ENCODE results near the gene OR5AL1. TPM values are rescaled to one million over a fixed set of nuclear protein-coding genes. Genes with fewer than 3 reads are reported as not detected.
A peak's percentile ranks its signal among the peaks of the same experiment; 100 is the strongest.
"Not testable (repeated sequence)": the region's sequence is repeated elsewhere in the genome, so short reads cannot be mapped to it uniquely, and the experiment has no call there.

OR5AL1 gene
- total RNA-seq (not detected), polyA plus RNA-seq (not detected)

DNA sequence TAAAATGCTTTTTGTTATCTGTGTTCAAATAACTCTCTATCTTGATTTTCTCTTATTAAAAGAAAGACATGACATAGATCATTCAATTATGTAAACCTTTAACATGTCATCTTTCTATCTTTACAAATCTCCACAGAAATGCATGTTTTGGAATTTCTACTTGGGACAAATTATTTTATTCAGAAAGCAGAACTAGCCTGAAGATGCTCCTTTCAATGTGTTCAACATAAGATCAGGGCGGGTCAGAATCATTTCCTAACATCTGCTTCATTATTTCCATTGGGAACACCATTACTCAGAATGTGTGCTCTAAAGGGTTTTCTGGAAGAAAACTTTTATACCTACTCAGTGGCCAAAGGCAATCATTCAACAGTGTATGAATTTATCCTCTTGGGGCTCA is at the start of gene OR5AL1:
Gene OR5AL1, plus strand, starts transcription at position 301 of the 400 bp plus-strand sequence.
- H3K27me3 Mint-ChIP-seq: no peaks in the 10 kb centered on the region
- POLR2A ChIA-PET (ENCODE audit: partially characterized antibody): no interaction called here

DNA sequence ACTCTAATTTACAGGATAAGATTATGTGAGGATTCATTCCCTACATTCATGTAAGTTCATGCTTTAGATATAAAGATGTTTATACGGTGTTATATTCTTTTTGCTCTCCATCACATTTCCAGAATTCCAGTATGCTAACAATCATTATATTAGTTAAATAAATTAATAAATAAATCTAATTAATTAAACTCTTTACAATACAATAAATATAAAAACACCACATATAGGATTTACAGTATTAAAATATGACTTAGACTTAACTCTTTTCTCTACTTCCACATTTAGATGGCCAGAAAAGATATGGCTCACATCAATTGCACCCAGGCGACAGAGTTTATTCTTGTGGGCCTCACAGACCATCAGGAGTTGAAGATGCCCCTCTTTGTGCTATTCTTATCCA is 37.2 kb upstream of the OR5AL1 start, which contains the start of gene OR8U1:
Gene OR8U1, plus strand, starts transcription at position 301 of the 400 bp plus-strand sequence. Its CDS starts 0 bp downstream, at position 301.
- Mint-ChIP-seq H3K27ac (no peak within 1 kb of the TSS), H3K27me3 (no peaks in the 10 kb centered on the region)
- POLR2A ChIA-PET (ENCODE audit: partially characterized antibody): no interaction called here

More for the DNA sequence above, at the start of gene OR5AL1:
- H3K27me3 ChIP-seq (ENCODE audit: insufficient read depth, low read length): no peaks in the 10 kb centered on the region
- Mint-ChIP-seq H3K36me3 (no peaks in the 10 kb centered on the region), H3K4me3 (no peak within 1 kb of the TSS), H3K27ac (no peak within 1 kb of the TSS), H3K9me3 (peaks cover 2 to 29% (median 10%) of the 10 kb centered on the region in 8 donors), H3K4me1 (no peaks in the 10 kb centered on the region)
- H3K27ac ChIP-seq (ENCODE audit: low read depth, low read length): no peak within 1 kb of the TSS
- no peak within 1 kb of the TSS for H3K4me3 ChIP-seq (ENCODE audit: low read length in 2 of 2)
- H3K9me3 ChIP-seq (ENCODE audit: control insufficient read depth in 1 of 2, low read length in 2 of 2): no peaks in the 10 kb centered on the region
- no peaks in the 10 kb centered on the region for H3K4me1 ChIP-seq (ENCODE audit: insufficient read depth, low read length)
- CTCF ChIA-PET (ENCODE audit: partially characterized antibody): no interaction called here
- H3K36me3 ChIP-seq (ENCODE audit: insufficient read depth, low read length): no peaks in the 10 kb centered on the region
- intact Hi-C loops (cut with micrococcal nuclease): no loop called here
- DNase-seq: no peak

DNA sequence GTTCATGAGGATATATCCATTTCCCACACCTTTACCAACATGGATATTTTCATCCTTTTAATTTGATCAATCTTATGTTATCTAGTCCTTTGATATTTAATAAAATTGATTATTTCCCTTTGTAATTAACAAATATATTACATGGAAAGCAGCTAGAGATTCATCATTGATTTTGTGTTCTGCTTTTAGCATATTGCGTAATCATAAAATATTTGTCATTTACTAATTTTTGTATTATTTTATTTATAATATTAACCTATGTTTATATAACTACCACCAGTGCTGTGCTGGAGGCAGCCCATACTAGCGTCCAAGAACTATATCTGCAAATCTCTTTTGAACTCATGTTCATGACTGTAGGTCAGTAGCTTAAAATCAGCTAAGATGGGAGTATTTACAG is 32.4 kb upstream of the OR5AL1 start:
- DNase-seq: no peak
- Mint-ChIP-seq H3K27me3 (no peaks in the 10 kb centered on the region), H3K4me1 (no peaks in the 10 kb centered on the region), H3K9me3 (peaks cover 3 to 26% (median 9%) of the 10 kb centered on the region in 8 donors), H3K4me3 (no peak overlapping the region), H3K36me3 (no peaks in the 10 kb centered on the region), H3K27ac (no peak overlapping the region)
- H3K27me3 ChIP-seq (ENCODE audit: insufficient read depth, low read length): no peaks in the 10 kb centered on the region
- no peaks in the 10 kb centered on the region for H3K9me3 ChIP-seq (ENCODE audit: control insufficient read depth in 1 of 2, low read length in 2 of 2)
- intact Hi-C loops (cut with micrococcal nuclease): no loop called here
- no peaks in the 10 kb centered on the region for H3K4me1 ChIP-seq (ENCODE audit: insufficient read depth, low read length)
- CTCF ChIA-PET (ENCODE audit: partially characterized antibody): no interaction called here
- H3K4me3 ChIP-seq (ENCODE audit: low read length in 2 of 2): no peak overlapping the region
- no peak overlapping the region for H3K27ac ChIP-seq (ENCODE audit: low read depth, low read length)
- no peaks in the 10 kb centered on the region for H3K36me3 ChIP-seq (ENCODE audit: insufficient read depth, low read length)
- POLR2A ChIA-PET (ENCODE audit: partially characterized antibody): no interaction called here

More for the DNA sequence above, 37.2 kb upstream of the OR5AL1 start, which contains the start of gene OR8U1:
- H3K27ac ChIP-seq (ENCODE audit: low read depth, low read length): no peak within 1 kb of the TSS
- H3K9me3 Mint-ChIP-seq: peaks cover 0 to 24% (median 16%) of the 10 kb centered on the region in 8 donors
- peaks cover 0 to 4% of the 10 kb centered on the region in 2 donors for H3K9me3 ChIP-seq (ENCODE audit: control insufficient read depth in 1 of 2, low read length in 2 of 2)
- H3K4me3 Mint-ChIP-seq: no peak within 1 kb of the TSS
- no peak within 1 kb of the TSS for H3K4me3 ChIP-seq (ENCODE audit: low read length in 2 of 2)
- H3K36me3 ChIP-seq (ENCODE audit: insufficient read depth, low read length): no peaks in the 10 kb centered on the region
- H3K36me3 Mint-ChIP-seq: no peaks in the 10 kb centered on the region
- no peaks in the 10 kb centered on the region for H3K4me1 ChIP-seq (ENCODE audit: insufficient read depth, low read length)
- CTCF ChIA-PET (ENCODE audit: partially characterized antibody): no interaction called here
- no peaks in the 10 kb centered on the region for H3K27me3 ChIP-seq (ENCODE audit: insufficient read depth, low read length)
- DNase-seq: no peak
- intact Hi-C loops (cut with micrococcal nuclease): no loop called here
- no peaks in the 10 kb centered on the region for H3K4me1 Mint-ChIP-seq

DNA sequence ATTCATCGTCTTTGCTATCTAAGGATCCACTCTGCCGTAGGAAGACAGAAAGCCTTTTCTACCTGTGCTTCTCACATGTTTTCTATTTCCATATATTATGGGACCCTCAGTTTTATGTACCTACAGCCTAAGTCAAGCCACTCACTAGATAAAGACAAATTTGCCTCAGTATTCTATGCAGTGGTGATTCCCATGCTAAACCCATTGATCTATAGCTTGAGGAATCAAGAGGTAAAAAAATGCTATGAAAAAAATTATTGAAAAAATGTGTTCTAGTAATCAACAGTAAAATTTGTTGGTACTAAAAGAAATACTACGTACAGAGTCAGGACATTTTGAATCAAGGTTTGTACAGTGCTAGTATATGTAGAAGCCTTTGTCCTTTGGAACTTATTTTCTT is 18.1 kb upstream of the OR5AL1 start:
- no peaks in the 10 kb centered on the region for H3K36me3 Mint-ChIP-seq
- ChIA-PET POLR2A (ENCODE audit: partially characterized antibody) (no interaction called here), CTCF (ENCODE audit: partially characterized antibody) (no interaction called here)
- Histone ChIP-seq H3K9me3 (ENCODE audit: control insufficient read depth in 1 of 2, low read length in 2 of 2) (no peaks in the 10 kb centered on the region), H3K27me3 (ENCODE audit: insufficient read depth, low read length) (no peaks in the 10 kb centered on the region), H3K36me3 (ENCODE audit: insufficient read depth, low read length) (no peaks in the 10 kb centered on the region), H3K4me3 (ENCODE audit: low read length in 2 of 2) (no peak overlapping the region), H3K27ac (ENCODE audit: low read depth, low read length) (no peak overlapping the region), H3K4me1 (ENCODE audit: insufficient read depth, low read length) (no peaks in the 10 kb centered on the region)
- H3K27me3 Mint-ChIP-seq: no peaks in the 10 kb centered on the region
- no peak for DNase-seq
- H3K4me1 Mint-ChIP-seq: no peaks in the 10 kb centered on the region
- no peak overlapping the region for H3K27ac Mint-ChIP-seq
- no peak overlapping the region for H3K4me3 Mint-ChIP-seq
- peaks cover 0 to 25% (median 7%) of the 10 kb centered on the region in 8 donors for H3K9me3 Mint-ChIP-seq
- intact Hi-C loops (cut with micrococcal nuclease): no loop called here

DNA sequence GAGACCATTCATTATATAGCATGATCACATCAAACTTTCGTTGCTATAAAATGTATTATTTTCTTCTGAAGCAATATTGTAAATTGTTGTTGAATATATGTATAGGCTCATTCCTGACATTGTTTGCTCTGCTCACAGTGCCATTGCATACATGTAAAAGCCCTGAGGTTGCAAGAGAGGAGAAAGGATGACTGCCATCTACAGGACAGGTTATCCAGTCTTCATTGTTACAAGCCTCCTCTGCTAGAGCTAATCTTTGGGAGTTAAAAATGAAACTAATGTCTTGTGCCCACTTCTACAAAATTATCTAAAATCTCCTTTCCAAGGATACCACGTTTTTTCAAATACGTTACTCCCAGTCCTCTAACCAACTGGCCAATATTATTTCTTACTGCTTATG is 16.4 kb upstream of the OR5AL1 start:
- H3K27ac Mint-ChIP-seq: no peak overlapping the region
- no peaks in the 10 kb centered on the region for H3K4me1 ChIP-seq (ENCODE audit: insufficient read depth, low read length)
- no peaks in the 10 kb centered on the region for H3K27me3 Mint-ChIP-seq
- H3K4me1 Mint-ChIP-seq: no peaks in the 10 kb centered on the region
- no peak overlapping the region for H3K4me3 ChIP-seq (ENCODE audit: low read length in 2 of 2)
- no peak overlapping the region for H3K27ac ChIP-seq (ENCODE audit: low read depth, low read length)
- H3K9me3 Mint-ChIP-seq: peaks cover 0 to 36% (median 9%) of the 10 kb centered on the region in 8 donors
- H3K36me3 ChIP-seq (ENCODE audit: insufficient read depth, low read length): no peaks in the 10 kb centered on the region
- DNase-seq: no peak
- H3K4me3 Mint-ChIP-seq: no peak overlapping the region
- no peaks in the 10 kb centered on the region for H3K27me3 ChIP-seq (ENCODE audit: insufficient read depth, low read length)
- ChIA-PET CTCF (ENCODE audit: partially characterized antibody) (no interaction called here), POLR2A (ENCODE audit: partially characterized antibody) (no interaction called here)
- H3K9me3 ChIP-seq (ENCODE audit: control insufficient read depth in 1 of 2, low read length in 2 of 2): no peaks in the 10 kb centered on the region
- H3K36me3 Mint-ChIP-seq: no peaks in the 10 kb centered on the region
- intact Hi-C loops (cut with micrococcal nuclease): no loop called here

DNA sequence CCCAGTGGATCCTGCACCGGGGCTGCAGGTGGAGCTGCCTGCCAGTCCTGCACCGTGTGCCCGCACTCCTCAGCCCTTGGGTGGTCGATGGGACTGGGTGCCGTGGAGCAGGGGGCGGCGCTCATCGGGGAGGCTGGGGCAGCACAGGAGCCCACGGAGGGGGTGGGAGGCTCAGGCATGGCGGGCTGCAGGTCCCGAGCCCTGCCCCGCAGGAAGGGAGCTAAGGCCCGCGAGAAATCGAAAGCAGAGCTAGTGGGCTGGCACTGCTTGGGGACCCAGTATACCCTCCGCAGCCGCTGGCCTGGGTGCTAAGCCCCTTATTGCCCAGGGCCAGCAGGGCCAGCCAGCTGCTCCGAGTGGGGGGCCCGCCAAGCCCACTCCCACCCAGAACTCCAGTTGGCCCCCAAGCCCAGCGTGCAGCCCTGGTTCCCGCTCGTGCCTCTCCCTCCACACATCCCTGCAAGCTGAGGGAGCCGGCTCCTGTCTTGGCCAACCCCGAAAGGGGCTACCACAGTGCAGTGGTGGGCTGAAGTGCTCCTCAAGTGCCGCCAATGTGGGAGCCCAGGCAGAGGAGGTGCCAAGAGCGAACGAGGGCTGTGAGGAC is 10.5 kb upstream of the OR5AL1 start:
- H3K9me3 Mint-ChIP-seq: peaks cover 1 to 50% (median 14%) of the 10 kb centered on the region in 8 donors
- H3K4me3 Mint-ChIP-seq; POLR2A ChIA-PET (ENCODE audit: partially characterized antibody); H3K27me3 ChIP-seq (ENCODE audit: insufficient read depth, low read length); H3K4me3 ChIP-seq (ENCODE audit: low read length in 2 of 2); CTCF ChIA-PET (ENCODE audit: partially characterized antibody); H3K4me1 Mint-ChIP-seq; H3K36me3 Mint-ChIP-seq; H3K9me3 ChIP-seq (ENCODE audit: control insufficient read depth in 1 of 2, low read length in 2 of 2); H3K27ac ChIP-seq (ENCODE audit: low read depth, low read length); intact Hi-C loops (cut with micrococcal nuclease); H3K4me1 ChIP-seq (ENCODE audit: insufficient read depth, low read length); H3K27me3 Mint-ChIP-seq; H3K27ac Mint-ChIP-seq; H3K36me3 ChIP-seq (ENCODE audit: insufficient read depth, low read length): not testable (repeated sequence)
- DNase-seq: peak in 1 of 5 donors; percentile 34

DNA sequence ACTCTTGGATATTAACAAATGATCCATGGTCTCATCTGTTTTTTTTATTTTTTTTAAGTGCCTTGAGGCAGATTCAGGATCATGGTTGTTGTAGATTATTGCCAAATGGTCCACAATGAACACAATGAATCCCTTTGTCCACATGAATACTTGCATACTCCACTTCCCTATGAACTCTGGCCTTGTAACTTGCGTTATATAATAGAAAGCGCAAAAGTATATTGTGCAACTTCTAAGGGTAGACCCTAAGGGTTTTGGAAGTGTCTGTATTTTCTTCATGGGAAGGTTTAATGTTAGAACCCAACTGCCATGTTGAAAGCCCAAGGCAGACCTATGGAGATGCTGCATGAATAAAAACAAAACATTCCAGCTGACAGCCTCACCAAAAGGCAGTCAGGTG is 8.1 kb upstream of the OR5AL1 start:
- no peaks in the 10 kb centered on the region for H3K9me3 ChIP-seq (ENCODE audit: control insufficient read depth in 1 of 2, low read length in 2 of 2)
- no peaks in the 10 kb centered on the region for H3K27me3 Mint-ChIP-seq
- intact Hi-C loops (cut with micrococcal nuclease): no loop called here
- H3K27ac ChIP-seq (ENCODE audit: low read depth, low read length): no peak overlapping the region
- DNase-seq: no peak
- H3K27ac Mint-ChIP-seq: no peak overlapping the region
- no peaks in the 10 kb centered on the region for H3K36me3 ChIP-seq (ENCODE audit: insufficient read depth, low read length)
- no peak overlapping the region for H3K4me3 ChIP-seq (ENCODE audit: low read length in 2 of 2)
- H3K36me3 Mint-ChIP-seq: no peaks in the 10 kb centered on the region
- H3K4me3 Mint-ChIP-seq: no peak overlapping the region
- H3K4me1 Mint-ChIP-seq: no peaks in the 10 kb centered on the region
- no peaks in the 10 kb centered on the region for H3K4me1 ChIP-seq (ENCODE audit: insufficient read depth, low read length)
- no peaks in the 10 kb centered on the region for H3K27me3 ChIP-seq (ENCODE audit: insufficient read depth, low read length)
- ChIA-PET CTCF (ENCODE audit: partially characterized antibody) (no interaction called here), POLR2A (ENCODE audit: partially characterized antibody) (no interaction called here)
- H3K9me3 Mint-ChIP-seq: peaks cover 1 to 60% (median 21%) of the 10 kb centered on the region in 8 donors

DNA sequence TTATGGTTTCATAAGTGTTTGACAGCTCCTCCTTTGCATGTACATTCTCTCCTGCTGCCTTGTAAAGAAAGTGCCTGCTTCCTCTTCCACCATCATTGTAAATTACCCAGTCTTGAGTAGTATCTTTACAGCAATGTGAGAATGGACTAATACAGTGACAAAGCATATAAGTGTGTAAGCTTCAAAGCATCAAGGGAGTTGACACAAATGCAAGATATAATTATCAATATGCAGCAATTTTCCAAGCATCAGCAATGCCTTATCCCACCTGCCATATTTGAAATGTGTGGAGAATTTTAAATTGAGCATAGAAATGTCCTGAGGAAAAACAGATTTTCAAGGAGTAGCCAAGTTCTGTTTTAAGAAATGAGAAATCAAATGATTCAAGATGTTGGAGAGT is 1.7 kb upstream of the OR5AL1 start:
- Histone ChIP-seq H3K36me3 (ENCODE audit: insufficient read depth, low read length) (no peaks in the 10 kb centered on the region), H3K4me3 (ENCODE audit: low read length in 2 of 2) (no peak overlapping the region), H3K4me1 (ENCODE audit: insufficient read depth, low read length) (no peaks in the 10 kb centered on the region), H3K27me3 (ENCODE audit: insufficient read depth, low read length) (no peaks in the 10 kb centered on the region), H3K9me3 (ENCODE audit: control insufficient read depth in 1 of 2, low read length in 2 of 2) (no peaks in the 10 kb centered on the region), H3K27ac (ENCODE audit: low read depth, low read length) (no peak overlapping the region)
- POLR2A ChIA-PET (ENCODE audit: partially characterized antibody): no interaction called here
- H3K4me1 Mint-ChIP-seq: no peaks in the 10 kb centered on the region
- intact Hi-C loops (cut with micrococcal nuclease): no loop called here
- CTCF ChIA-PET (ENCODE audit: partially characterized antibody): no interaction called here
- no peaks in the 10 kb centered on the region for H3K27me3 Mint-ChIP-seq
- H3K4me3 Mint-ChIP-seq: no peak overlapping the region
- H3K36me3 Mint-ChIP-seq: no peaks in the 10 kb centered on the region
- no peak for DNase-seq
- H3K9me3 Mint-ChIP-seq: peaks cover 0 to 43% (median 13%) of the 10 kb centered on the region in 8 donors
- H3K27ac Mint-ChIP-seq: no peak overlapping the region

Measured in CD4-positive, alpha-beta memory T cell (primary cell).